ENCODE measurements around the gene CCNF. TPM values are rescaled to one million over a fixed set of nuclear protein-coding genes. Genes with fewer than 3 reads are reported as not detected.

Gene CCNF
- total and polyA plus RNA-seq, 12 donors = 0.71 to 5.4 (median 2.2) TPM

GRCh38 chr16:2497695-2498484 lies 68.6 kb downstream of the CCNF start:
- TF ChIP-seq POLR2A (IDR thresholded peaks at IDR 0.05) = no peak
- no peak for TF ChIP-seq CTCF (IDR thresholded peaks at IDR 0.05)
- Histone ChIP-seq H3K36me3 (replicated peaks in 1 of 2) (peaks cover 0 to 9% of the 10 kb centered on the region in 2 donors), H3K4me1 (replicated peaks in 1 of 2) (peaks cover 0 to 30% of the 10 kb centered on the region in 2 donors), H3K27ac (peak overlapping the region in 1 of 5 donors; percentile 32), H3K27me3 (no peaks in the 10 kb centered on the region), H3K9me3 (replicated peaks in 1 of 3) (no peaks in the 10 kb centered on the region), H3K4me3 (no peak overlapping the region)
- no peak for DNase-seq
- intact Hi-C loops (cut with DNase I) = loop anchor here (5.0 to 10.0 kb wide), 3 partner anchors 51 to 203 kb away; no protein-coding TSS in a partner anchor
- 88 to 93% (median 90%) methylated on average over 9 to 26 of the region's 26 CpGs for WGBS, 4 donors

DNA sequence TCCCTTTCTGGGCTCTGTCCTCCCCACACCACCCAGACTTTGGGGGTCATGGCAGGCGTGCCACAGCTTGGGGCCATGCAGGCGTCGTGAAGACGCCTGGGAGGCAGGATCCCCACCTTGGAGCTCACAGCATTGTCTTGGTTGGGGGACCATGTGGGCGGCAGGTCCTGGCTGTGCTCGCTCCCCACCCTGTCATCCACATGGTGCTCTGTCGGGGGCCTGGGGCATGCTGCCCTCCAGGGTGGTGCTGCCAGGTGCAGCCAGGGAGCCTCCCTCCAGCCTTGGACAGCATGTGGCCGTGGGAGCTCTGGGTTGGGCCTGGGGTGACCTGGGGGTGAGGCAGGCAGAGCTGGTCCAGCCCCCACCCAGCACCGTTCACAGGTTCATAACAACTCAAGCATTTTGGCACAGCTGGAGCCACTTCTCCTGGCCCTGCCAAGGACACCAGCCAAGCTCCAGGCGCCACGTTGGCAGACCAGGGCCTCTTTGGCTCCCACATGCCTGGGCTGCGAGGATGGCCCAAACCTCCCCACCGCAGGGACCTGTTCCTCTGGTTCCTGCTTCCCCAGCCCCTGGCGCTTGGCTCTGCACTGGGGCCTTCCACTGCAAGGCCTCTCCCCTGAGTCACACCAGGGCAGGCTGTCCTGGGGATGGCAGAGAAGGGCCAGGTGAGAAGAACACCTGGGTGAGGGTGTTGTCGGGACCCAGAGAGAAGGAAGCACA lies 69.4 kb downstream of the CCNF start:
- no peaks in the 10 kb centered on the region for H3K27me3 ChIP-seq
- H3K36me3 ChIP-seq (replicated peaks in 1 of 2) = peaks cover 0 to 9% of the 10 kb centered on the region in 2 donors
- H3K4me3 ChIP-seq = no peak overlapping the region
- TF ChIP-seq CTCF (IDR thresholded peaks at IDR 0.05) = no peak
- no peak for TF ChIP-seq POLR2A (IDR thresholded peaks at IDR 0.05)
- H3K4me1 ChIP-seq (replicated peaks in 1 of 2) = peaks cover 0 to 35% of the 10 kb centered on the region in 2 donors
- intact Hi-C loops (cut with DNase I) = loop anchor here (5.0 to 10.0 kb wide), 3 partner anchors 51 to 204 kb away; no protein-coding TSS in a partner anchor
- WGBS, 4 donors = 84 to 100% (median 86%) methylated on average over 2 to 15 of the region's 15 CpGs
- H3K9me3 ChIP-seq (replicated peaks in 1 of 3) = no peaks in the 10 kb centered on the region
- DNase-seq = peak in 1 of 7 donors; percentile 34
- no peak overlapping the region for H3K27ac ChIP-seq

- peaks cover 0 to 35% of the 10 kb centered on the region in 2 donors for H3K4me1 ChIP-seq (replicated peaks in 1 of 2)
- H3K9me3 ChIP-seq (replicated peaks in 1 of 3) = no peaks in the 10 kb centered on the region
- no peak overlapping the region for H3K27ac ChIP-seq
- DNase-seq = no peak
- 67 to 100% (median 90%) methylated on average over 1 to 6 of the region's 6 CpGs for WGBS, 4 donors
- peaks cover 0 to 9% of the 10 kb centered on the region in 2 donors for H3K36me3 ChIP-seq (replicated peaks in 1 of 2)
- TF ChIP-seq POLR2A (IDR thresholded peaks at IDR 0.05) = no peak
- TF ChIP-seq CTCF (IDR thresholded peaks at IDR 0.05) = no peak
- no peak overlapping the region for H3K4me3 ChIP-seq
- H3K27me3 ChIP-seq = no peaks in the 10 kb centered on the region
- intact Hi-C loops (cut with DNase I) = loop anchor here (5.0 to 10.0 kb wide), 3 partner anchors 52 to 205 kb away; no protein-coding TSS in a partner anchor
These were observed 70.2 kb downstream of the CCNF start for GRCh38 chr16:2499454-2499853.

- TF ChIP-seq POLR2A (IDR thresholded peaks at IDR 0.05) (no peak), CTCF (IDR thresholded peaks at IDR 0.05) (no peak)
- H3K27me3 ChIP-seq = no peaks in the 10 kb centered on the region
- WGBS, 4 donors = 85 to 93% (median 91%) methylated on average over 10 to 29 of the region's 29 CpGs
- peaks cover 0 to 9% of the 10 kb centered on the region in 2 donors for H3K36me3 ChIP-seq (replicated peaks in 1 of 2)
- no peak overlapping the region for H3K4me3 ChIP-seq
- DNase-seq = no peak
- H3K4me1 ChIP-seq (replicated peaks in 1 of 2) = peaks cover 0 to 35% of the 10 kb centered on the region in 2 donors
- intact Hi-C loops (cut with DNase I) = loop anchor here (5.0 to 10.0 kb wide), 5 partner anchors 53 to 205 kb away; partner anchors contain the start of genes ABCA3 (in 1 of the 2) and CCNF (in 1 of the 2)
- no peaks in the 10 kb centered on the region for H3K9me3 ChIP-seq (replicated peaks in 1 of 3)
- no peak overlapping the region for H3K27ac ChIP-seq
These were observed 70.7 kb downstream of the CCNF start for GRCh38 chr16:2499890-2500429.
